HepG2 (cell line): Measurements from ENCODE around the gene IER2. TPM values are rescaled to one million over a fixed set of nuclear protein-coding genes. Genes with fewer than 3 reads are reported as not detected.

Experiments
- DZIP1 ChIP-seq: sonication (generic); formaldehyde crosslinking; IDR thresholded peaks from 2 replicates; pipeline ENCODE4 v1.5.0; 2020; ENCODE audit warnings: mild to moderate bottlenecking, missing genetic modification reagents
- RFX1 ChIP-seq: fragments of 450-650 bp; IDR thresholded peaks from 2 replicates; pipeline ENCODE4 v1.6.1; 2017
- RFXAP ChIP-seq: sonication (generic); formaldehyde crosslinking; IDR thresholded peaks from 2 replicates; pipeline ENCODE4 v1.4.0; 2020; ENCODE audit warnings: missing genetic modification reagents, borderline replicate concordance
- ZKSCAN5 ChIP-seq: sonication (generic); formaldehyde crosslinking; IDR thresholded peaks from 2 replicates; pipeline ENCODE4 v1.5.1; 2020; ENCODE audit warnings: mild to moderate bottlenecking, missing genetic modification reagents
- ZNF160 ChIP-seq: sonication (generic); formaldehyde crosslinking; IDR thresholded peaks from 2 replicates; pipeline ENCODE4 v1.8.0; 2022; ENCODE audit warnings: mild to moderate bottlenecking, inconsistent platforms, missing genetic modification reagents
- polyA plus RNA-seq, 8 experiments: library from polyadenylated mRNA; depleted of rRNA in 3 of 8; stranded (reverse) in 7 of 8; unstranded in 1 of 8; fragments of >200 nt; fragmentation: Illumina TruSeq in 4 of 8; extraction: Trizol in 4 of 8; gene quantifications; 2 replicates each; pipeline versions ENCODE4 v1.2.1 to v1.2.3, GENCODE V29; 2011 to 2016; ENCODE audit warnings: low read depth in 4 of 8, missing spikeins in 1 of 8, mixed read lengths in 1 of 8; ENCODE audit not compliant: insufficient read depth in 1 of 8
- total RNA-seq, 5 experiments: library from RNA; depleted of rRNA; stranded (reverse); fragments of >200 nt; fragmentation: Illumina TruSeq; extraction: Trizol; gene quantifications; 2 replicates each; pipeline ENCODE4 v1.2.3, GENCODE V29; 2016; ENCODE audit warnings: low read depth in 1 of 5
- TF ChIP-seq, protein P1 (sequence below): sonication (generic); formaldehyde crosslinking; IDR thresholded peaks from 2 replicates; pipeline ENCODE4 v1.4.0; 2020; ENCODE audit warnings: missing genetic modification reagents
- TF ChIP-seq, protein P2 (sequence below): sonication (generic); formaldehyde crosslinking; IDR thresholded peaks from 2 replicates; pipeline ENCODE4 v1.5.0; 2020; ENCODE audit warnings: mild to moderate bottlenecking, missing genetic modification reagents

IER2 gene
- total and polyA plus RNA-seq, 2 of the 13 experiments (the other 11 are each of a cell fraction or from before 2014, with no cell fraction given): 10.1 to 14.3 TPM

DNA sequence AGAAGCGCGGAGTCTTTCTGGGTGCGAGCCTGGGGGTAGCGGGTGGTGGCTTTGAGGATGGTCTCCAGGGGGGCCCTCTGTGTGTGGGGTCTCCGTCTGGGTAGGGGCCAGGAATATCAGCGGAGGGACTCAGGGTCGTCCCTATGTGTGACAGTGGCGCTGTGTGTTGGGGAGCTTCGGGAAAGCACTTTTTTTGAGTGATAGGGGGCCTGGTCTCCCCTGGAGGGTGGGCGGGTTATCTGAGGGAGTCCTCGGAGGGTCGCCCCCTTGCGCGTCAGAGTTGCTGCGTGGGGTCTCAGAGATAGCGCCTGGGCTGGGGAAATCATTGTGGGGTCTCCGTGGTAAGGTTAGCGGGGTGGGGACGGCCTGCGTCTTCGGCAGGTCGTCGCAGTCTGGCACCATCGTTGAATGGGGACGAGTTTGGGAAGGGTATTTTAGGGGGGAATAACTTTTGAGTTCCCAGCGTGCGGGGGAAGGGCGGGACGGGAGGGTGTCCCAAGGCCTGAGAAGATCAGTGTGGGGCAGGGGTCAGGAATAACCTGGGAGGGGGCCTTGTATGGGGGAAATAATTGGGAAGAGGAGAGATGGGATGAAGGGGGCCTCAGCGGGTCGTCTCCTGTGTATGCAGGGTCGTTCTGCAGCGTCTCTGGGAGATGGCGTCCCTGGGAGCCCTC lies 857 bp downstream of the IER2 start (continued):
- TF ChIP-seq, protein P1, sequence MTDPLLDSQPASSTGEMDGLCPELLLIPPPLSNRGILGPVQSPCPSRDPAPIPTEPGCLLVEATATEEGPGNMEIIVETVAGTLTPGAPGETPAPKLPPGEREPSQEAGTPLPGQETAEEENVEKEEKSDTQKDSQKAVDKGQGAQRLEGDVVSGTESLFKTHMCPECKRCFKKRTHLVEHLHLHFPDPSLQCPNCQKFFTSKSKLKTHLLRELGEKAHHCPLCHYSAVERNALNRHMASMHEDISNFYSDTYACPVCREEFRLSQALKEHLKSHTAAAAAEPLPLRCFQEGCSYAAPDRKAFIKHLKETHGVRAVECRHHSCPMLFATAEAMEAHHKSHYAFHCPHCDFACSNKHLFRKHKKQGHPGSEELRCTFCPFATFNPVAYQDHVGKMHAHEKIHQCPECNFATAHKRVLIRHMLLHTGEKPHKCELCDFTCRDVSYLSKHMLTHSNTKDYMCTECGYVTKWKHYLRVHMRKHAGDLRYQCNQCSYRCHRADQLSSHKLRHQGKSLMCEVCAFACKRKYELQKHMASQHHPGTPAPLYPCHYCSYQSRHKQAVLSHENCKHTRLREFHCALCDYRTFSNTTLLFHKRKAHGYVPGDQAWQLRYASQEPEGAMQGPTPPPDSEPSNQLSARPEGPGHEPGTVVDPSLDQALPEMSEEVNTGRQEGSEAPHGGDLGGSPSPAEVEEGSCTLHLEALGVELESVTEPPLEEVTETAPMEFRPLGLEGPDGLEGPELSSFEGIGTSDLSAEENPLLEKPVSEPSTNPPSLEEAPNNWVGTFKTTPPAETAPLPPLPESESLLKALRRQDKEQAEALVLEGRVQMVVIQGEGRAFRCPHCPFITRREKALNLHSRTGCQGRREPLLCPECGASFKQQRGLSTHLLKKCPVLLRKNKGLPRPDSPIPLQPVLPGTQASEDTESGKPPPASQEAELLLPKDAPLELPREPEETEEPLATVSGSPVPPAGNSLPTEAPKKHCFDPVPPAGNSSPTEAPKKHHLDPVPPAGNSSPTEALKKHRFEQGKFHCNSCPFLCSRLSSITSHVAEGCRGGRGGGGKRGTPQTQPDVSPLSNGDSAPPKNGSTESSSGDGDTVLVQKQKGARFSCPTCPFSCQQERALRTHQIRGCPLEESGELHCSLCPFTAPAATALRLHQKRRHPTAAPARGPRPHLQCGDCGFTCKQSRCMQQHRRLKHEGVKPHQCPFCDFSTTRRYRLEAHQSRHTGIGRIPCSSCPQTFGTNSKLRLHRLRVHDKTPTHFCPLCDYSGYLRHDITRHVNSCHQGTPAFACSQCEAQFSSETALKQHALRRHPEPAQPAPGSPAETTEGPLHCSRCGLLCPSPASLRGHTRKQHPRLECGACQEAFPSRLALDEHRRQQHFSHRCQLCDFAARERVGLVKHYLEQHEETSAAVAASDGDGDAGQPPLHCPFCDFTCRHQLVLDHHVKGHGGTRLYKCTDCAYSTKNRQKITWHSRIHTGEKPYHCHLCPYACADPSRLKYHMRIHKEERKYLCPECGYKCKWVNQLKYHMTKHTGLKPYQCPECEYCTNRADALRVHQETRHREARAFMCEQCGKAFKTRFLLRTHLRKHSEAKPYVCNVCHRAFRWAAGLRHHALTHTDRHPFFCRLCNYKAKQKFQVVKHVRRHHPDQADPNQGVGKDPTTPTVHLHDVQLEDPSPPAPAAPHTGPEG (CRISPR knock-in tag): no peak
- no peak for TF ChIP-seq ZKSCAN5 (CRISPR knock-in tag)
- no peak for TF ChIP-seq ZNF160 (CRISPR knock-in tag)
- TF ChIP-seq RFXAP (CRISPR knock-in tag): 0 out of 2 replicates have a peak, but pooled peaks have one; percentile 10
- TF ChIP-seq RFX1: no peak
- TF ChIP-seq, protein P2, sequence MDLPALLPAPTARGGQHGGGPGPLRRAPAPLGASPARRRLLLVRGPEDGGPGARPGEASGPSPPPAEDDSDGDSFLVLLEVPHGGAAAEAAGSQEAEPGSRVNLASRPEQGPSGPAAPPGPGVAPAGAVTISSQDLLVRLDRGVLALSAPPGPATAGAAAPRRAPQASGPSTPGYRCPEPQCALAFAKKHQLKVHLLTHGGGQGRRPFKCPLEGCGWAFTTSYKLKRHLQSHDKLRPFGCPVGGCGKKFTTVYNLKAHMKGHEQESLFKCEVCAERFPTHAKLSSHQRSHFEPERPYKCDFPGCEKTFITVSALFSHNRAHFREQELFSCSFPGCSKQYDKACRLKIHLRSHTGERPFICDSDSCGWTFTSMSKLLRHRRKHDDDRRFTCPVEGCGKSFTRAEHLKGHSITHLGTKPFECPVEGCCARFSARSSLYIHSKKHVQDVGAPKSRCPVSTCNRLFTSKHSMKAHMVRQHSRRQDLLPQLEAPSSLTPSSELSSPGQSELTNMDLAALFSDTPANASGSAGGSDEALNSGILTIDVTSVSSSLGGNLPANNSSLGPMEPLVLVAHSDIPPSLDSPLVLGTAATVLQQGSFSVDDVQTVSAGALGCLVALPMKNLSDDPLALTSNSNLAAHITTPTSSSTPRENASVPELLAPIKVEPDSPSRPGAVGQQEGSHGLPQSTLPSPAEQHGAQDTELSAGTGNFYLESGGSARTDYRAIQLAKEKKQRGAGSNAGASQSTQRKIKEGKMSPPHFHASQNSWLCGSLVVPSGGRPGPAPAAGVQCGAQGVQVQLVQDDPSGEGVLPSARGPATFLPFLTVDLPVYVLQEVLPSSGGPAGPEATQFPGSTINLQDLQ (CRISPR knock-in tag): 0 out of 2 replicates have a peak, but pooled peaks have one; percentile 73
- TF ChIP-seq DZIP1 (CRISPR knock-in tag): 0 out of 2 replicates have a peak, but pooled peaks have one; percentile 34
